DMS114 treated with DMSO at 0.1 percent for 48 hours (cell line): ENCODE results near the gene DAP3.
"Not testable (repeated sequence)": the region's sequence is repeated elsewhere in the genome, so short reads cannot be mapped to it uniquely, and the experiment has no call there.

Experiments used
- DNase-seq: peaks from one replicate; lab custom pipeline; 2025; ENCODE audit not compliant: unreplicated experiment; lab: John Stamatoyannopoulos, UW

Gene DAP3

GRCh38 chr1:155715777-155716176 lies 26.9 kb downstream of the DAP3 start:
- no peak for DNase-seq

- no peak for DNase-seq
Observed at GRCh38 chr1:155717041-155717440, 28.1 kb downstream of the DAP3 start.

- not testable (repeated sequence) for DNase-seq
Observed at GRCh38 chr1:155718524-155719115, 29.7 kb downstream of the DAP3 start.

- no peak for DNase-seq
Observed at GRCh38 chr1:155719703-155720102, 30.8 kb downstream of the DAP3 start.

- no peak for DNase-seq
Observed at GRCh38 chr1:155725142-155725541, 36.3 kb downstream of the DAP3 start.

GRCh38 chr1:155729031-155729898 lies 40.4 kb downstream of the DAP3 start:
- DNase-seq = peak; percentile 75

- DNase-seq = no peak
Observed at GRCh38 chr1:155740995-155741394, 52.1 kb downstream of the DAP3 start.

- DNase-seq = no peak
Observed at GRCh38 chr1:155741908-155742307, 53.0 kb downstream of the DAP3 start.

- DNase-seq = no peak
Observed at GRCh38 chr1:155744711-155745283, 55.9 kb downstream of the DAP3 start.

GRCh38 chr1:155745284-155746228 lies 56.7 kb downstream of the DAP3 start:
- peak; percentile 99 for DNase-seq

- DNase-seq = not testable (repeated sequence)
Observed at GRCh38 chr1:155747586-155747985, 58.7 kb downstream of the DAP3 start.

- not testable (repeated sequence) for DNase-seq
Observed at GRCh38 chr1:155748141-155748540, 59.2 kb downstream of the DAP3 start.

GRCh38 chr1:155759017-155759416 lies 70.1 kb downstream of the DAP3 start:
- not testable (repeated sequence) for DNase-seq

- DNase-seq = no peak
Observed at GRCh38 chr1:155759966-155760630, 71.2 kb downstream of the DAP3 start.

GRCh38 chr1:155760751-155761475 lies 72.0 kb downstream of the DAP3 start:
- DNase-seq = no peak

- no peak for DNase-seq
Observed at GRCh38 chr1:155761736-155762405, 73.0 kb downstream of the DAP3 start.

GRCh38 chr1:155763090-155763815 lies 74.4 kb downstream of the DAP3 start:
- DNase-seq = not testable (repeated sequence)

GRCh38 chr1:155763989-155764388 lies 75.1 kb downstream of the DAP3 start:
- not testable (repeated sequence) for DNase-seq
